CD4-positive, alpha-beta T cell treated with Interleukin-15 for 4 hours (primary cell): ENCODE measurements around the gene H19.

Experiments used
- DNase-seq: peaks from one replicate; pipeline ENCODE4 v3.0.0-alpha.2; 2020; ENCODE audit warnings: low spot score

Gene H19

GRCh38 chr11:1946812-1947484, 50.7 kb downstream of the H19 start, which contains the start of gene MRPL23:
MRPL23 (plus strand) TSS chr11:1947332; CDS start chr11:1947363, 31 bp downstream.
- DNase-seq, result no peak
